Right lobe of liver (tissue), 6 donors: ENCODE measurements around the gene MYO1A. TPM values are rescaled to one million over a fixed set of nuclear protein-coding genes. Genes with fewer than 3 reads are reported as not detected.
"Not testable (repeated sequence)": the region's sequence is repeated elsewhere in the genome, so short reads cannot be mapped to it uniquely, and the experiment has no call there.

Experiments used
- ATAC-seq, 4 donors: fragments of 200-7000 bp; cut with Tn5 transposase; one replicate each; pipeline ENCODE4 v1.9.1; 2020; ENCODE audit warnings: mild to moderate bottlenecking in 4 of 4, moderate library complexity in 4 of 4
- DNase-seq, 3 donors: peaks; one replicate each; pipeline ENCODE4 v3.0.0-alpha.2; 2020
- H3K27ac ChIP-seq, 3 donors: fragments of 200-600 bp; one replicate each; pipeline ENCODE4 v1.8.0; 2022
- H3K27me3 ChIP-seq, 2 donors: fragments of 200-600 bp; one replicate each; pipeline ENCODE4 v1.8.0; 2022
- H3K36me3 ChIP-seq, 4 donors: fragments of 200-600 bp; sonication (generic) in 1 of 4; one replicate each; pipeline versions ENCODE4 v1.5.1 to v1.8.0; 2017 to 2022; ENCODE audit warnings: control low read depth in 1 of 4
- H3K4me1 ChIP-seq, 4 donors: fragments of 200-600 bp; sonication (generic) in 1 of 4; one replicate each; pipeline versions ENCODE4 v1.5.1 to v1.8.0; 2017 to 2022; ENCODE audit warnings: control low read depth in 1 of 4
- H3K4me3 ChIP-seq, 3 donors: fragments of 200-600 bp; one replicate each; pipeline ENCODE4 v1.8.0; 2022
- H3K9me3 ChIP-seq, 4 donors: fragments of 200-600 bp; sonication (generic) in 1 of 4; one replicate each; pipeline versions ENCODE4 v1.5.1 to v1.8.0; 2017 to 2022; ENCODE audit warnings: control low read depth in 1 of 4
- POLR2A ChIP-seq: fragments of 450-650 bp; IDR thresholded peaks from one replicate; pipeline ENCODE4 v1.6.1; 2017; ENCODE audit warnings: antibody characterized with exemption, mild to moderate bottlenecking
- WGBS: methylation state at CpG from one replicate; pipeline ENCODE4 v1.1.6; 2018; ENCODE audit warnings: low coverage, low lambda C conversion rate; ENCODE audit not compliant: insufficient coverage; ENCODE audit errors: missing lambda C conversion rate; 5-methylcytosine and 5-hydroxymethylcytosine counted together
- intact Hi-C, 2 donors: fragments of 100-400 bp; cut with DNase I; formaldehyde crosslinking; loops; one replicate each; pipeline versions ENCODE4 v1.11.2 to v1.14.1; 2022
- total RNA-seq, 6 experiments: library from RNA; depleted of rRNA in 2 of 6; stranded (reverse); fragments of >200 nt in 2 of 6; fragmentation: NEBNext Ultra II Directional in 3 of 6; extraction: Animal tissue kit (Norgen Biotek cat#: 25700) in 3 of 6; gene quantifications; one replicate each; pipeline versions ENCODE4 v1.1.0 to v1.2.4, GENCODE V29; 2016 to 2023
- TF ChIP-seq, protein P1 (sequence below), 4 donors: fragments of 200-600 bp in 3 of 4; fragments of 450-650 bp in 1 of 4; IDR thresholded peaks; one replicate each; pipeline versions ENCODE4 v1.5.1 to v1.8.0; 2016 to 2022; ENCODE audit warnings: antibody characterized with exemption in 4 of 4, mild to moderate bottlenecking in 2 of 4
- donor health status: DM: no; HTN: yes; CAD: no.
- donor health status: DM: no; HTN: no; CAD: no.
- donor health status: DM: no; HTN: no; CAD: no.
- donor health status: DM: no; HTN: yes; CAD: no.
- donor health status: DM: no; HTN: yes; CAD: no.

The MYO1A gene
- total RNA-seq, 6 experiments from 2014 or later: 0.27 to 1.9 (median 0.68) TPM; not detected in 1

DNA sequence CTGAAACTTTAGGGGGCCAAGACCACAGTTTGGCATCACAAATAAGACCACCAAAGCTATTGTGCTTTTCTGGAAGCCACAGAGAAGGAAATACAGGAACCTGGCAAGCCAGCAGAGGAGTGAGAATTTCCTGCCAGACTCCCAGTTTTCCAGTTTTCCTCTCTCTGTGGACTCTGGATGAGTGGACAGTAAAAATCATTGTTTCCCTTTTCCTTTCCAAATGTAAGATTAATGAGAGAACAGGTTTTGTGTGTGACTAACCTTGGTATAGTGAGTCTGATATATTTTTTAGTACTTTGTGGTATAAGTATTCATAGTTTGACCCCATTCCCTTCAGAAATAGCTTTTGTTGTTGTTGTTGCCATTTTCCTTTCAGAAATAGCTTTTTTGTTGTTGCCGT lies 31.0 kb downstream of the MYO1A start:
- no peaks in the 10 kb centered on the region for H3K4me1 ChIP-seq
- no peaks in the 10 kb centered on the region for H3K36me3 ChIP-seq
- no peaks in the 10 kb centered on the region for H3K27me3 ChIP-seq
- TF ChIP-seq, protein P1, sequence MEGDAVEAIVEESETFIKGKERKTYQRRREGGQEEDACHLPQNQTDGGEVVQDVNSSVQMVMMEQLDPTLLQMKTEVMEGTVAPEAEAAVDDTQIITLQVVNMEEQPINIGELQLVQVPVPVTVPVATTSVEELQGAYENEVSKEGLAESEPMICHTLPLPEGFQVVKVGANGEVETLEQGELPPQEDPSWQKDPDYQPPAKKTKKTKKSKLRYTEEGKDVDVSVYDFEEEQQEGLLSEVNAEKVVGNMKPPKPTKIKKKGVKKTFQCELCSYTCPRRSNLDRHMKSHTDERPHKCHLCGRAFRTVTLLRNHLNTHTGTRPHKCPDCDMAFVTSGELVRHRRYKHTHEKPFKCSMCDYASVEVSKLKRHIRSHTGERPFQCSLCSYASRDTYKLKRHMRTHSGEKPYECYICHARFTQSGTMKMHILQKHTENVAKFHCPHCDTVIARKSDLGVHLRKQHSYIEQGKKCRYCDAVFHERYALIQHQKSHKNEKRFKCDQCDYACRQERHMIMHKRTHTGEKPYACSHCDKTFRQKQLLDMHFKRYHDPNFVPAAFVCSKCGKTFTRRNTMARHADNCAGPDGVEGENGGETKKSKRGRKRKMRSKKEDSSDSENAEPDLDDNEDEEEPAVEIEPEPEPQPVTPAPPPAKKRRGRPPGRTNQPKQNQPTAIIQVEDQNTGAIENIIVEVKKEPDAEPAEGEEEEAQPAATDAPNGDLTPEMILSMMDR (IDR thresholded peaks at IDR 0.05): no peak
- no peak for TF ChIP-seq POLR2A
- ATAC-seq (no peak), DNase-seq (no peak)
- intact Hi-C loops: loop anchor here in 1 of 2 donors (5.0 kb wide), 1 partner anchor 38 kb away; no protein-coding TSS in a partner anchor
- WGBS: 64% methylated on average over 1 of the region's 1 CpG
- no peak overlapping the region for H3K4me3 ChIP-seq
- no peaks in the 10 kb centered on the region for H3K9me3 ChIP-seq
- H3K27ac ChIP-seq: no peak overlapping the region

DNA sequence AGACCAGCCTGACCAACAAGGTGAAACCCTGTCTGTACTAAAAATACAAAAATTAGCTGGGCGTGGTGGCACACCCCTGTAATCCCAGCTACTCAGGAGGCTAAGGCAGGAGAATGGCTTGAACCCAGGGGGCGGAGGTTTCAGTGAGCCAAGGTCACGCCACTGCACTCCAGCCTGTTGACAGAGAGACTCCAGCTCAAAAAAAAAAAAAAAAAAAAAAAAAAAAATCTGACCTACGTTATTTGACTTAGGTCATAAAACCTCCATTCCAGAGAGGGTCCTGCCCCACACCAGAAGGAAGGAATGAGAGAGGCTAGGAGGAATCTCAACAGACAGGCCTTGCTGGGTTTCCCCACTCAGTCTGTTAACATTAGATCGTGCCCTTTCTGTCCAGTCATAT lies 31.6 kb downstream of the MYO1A start:
- not testable (repeated sequence) for H3K27me3 ChIP-seq, H3K9me3 ChIP-seq, H3K36me3 ChIP-seq, H3K27ac ChIP-seq, DNase-seq, H3K4me1 ChIP-seq, ATAC-seq, H3K4me3 ChIP-seq
- 67% methylated on average over 5 of the region's 5 CpGs for WGBS
- intact Hi-C loops: loop anchor here in 1 of 2 donors (5.0 kb wide), 1 partner anchor 39 kb away; no protein-coding TSS in a partner anchor

DNA sequence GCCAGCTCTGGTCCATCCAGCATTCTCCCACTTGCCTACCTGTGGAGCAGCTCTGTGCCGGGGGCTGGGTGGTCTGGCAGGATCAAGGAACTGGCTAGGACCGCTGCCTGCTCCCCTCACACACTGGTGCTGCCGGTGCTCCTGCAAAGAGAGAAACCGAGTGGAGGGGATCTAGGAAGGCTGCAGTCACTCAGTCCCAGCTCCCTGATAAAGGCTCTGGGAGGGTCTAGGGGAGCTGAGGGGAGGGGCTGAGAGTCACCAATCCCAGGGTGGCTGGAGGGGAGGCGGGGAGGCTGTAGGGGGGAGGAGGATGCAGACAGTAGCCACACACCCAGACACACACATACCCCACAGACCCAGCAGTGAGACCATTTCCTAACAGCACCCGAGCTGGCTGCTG lies 33.6 kb downstream of the MYO1A start, which contains the start of gene TAC3:
TAC3 (minus strand) TSS at position 182 of the 400 bp plus-strand sequence. CDS start 732 bp downstream, outside the sequence.
- Histone ChIP-seq H3K9me3 (no peaks in the 10 kb centered on the region), H3K27me3 (no peaks in the 10 kb centered on the region), H3K27ac (no peak within 1 kb of the TSS), H3K4me3 (no peak within 1 kb of the TSS), H3K36me3 (no peaks in the 10 kb centered on the region), H3K4me1 (no peaks in the 10 kb centered on the region)
- intact Hi-C loops: loop anchor here in 1 of 2 donors (5.0 kb wide), 1 partner anchor 41 kb away; no protein-coding TSS in a partner anchor
- TF ChIP-seq, protein P1 (IDR thresholded peaks at IDR 0.05): no peak
- TF ChIP-seq POLR2A: no peak
- WGBS: 96% methylated on average over 5 of the region's 6 CpGs
- ATAC-seq (no peak), DNase-seq (no peak)

DNA sequence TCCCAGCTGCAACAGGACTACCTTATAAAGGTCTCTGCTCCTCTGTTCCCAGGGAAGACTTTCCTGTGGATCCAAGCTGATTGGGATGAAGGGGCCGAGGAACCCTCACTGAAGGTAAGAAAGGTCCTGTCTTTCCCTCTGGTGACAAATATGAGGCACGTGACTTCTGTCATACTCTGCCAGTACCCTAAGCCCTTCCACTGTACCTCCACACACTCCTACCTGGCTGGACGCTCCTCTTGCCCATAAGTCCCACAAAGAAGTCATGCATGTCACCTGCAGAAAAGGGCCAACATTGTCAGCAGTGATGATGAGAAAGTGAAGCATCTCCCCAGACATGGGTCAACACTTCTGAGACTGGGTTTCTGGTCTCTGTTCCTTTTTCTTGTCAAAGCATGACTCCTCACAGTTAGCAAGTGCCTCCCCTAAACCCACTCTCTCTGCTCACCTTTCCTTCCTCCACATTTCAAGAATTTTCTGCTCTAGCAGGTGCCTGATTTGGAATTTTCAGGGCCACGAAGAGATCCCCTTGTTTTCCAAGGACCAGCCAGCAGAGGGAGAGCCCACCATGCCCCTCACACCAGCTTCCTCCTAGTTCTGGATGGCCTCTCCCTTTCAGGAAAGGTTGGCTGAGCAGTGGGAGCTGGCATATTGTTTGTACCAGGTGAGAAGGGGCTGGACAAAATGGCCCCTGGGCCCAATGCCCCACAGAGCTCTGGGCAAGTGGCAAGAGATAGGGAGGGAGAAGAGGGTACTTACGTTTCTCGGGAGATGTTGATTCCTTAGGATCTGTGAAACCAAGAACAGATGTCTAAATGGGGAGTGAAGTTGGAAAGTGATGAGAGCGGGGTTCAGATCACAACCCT lies 37.1 kb downstream of the MYO1A start:
- no peak for ATAC-seq

More for the DNA sequence above, 37.1 kb downstream of the MYO1A start:
- Histone ChIP-seq H3K9me3 (no peaks in the 10 kb centered on the region), H3K27me3 (no peaks in the 10 kb centered on the region), H3K27ac (no peak overlapping the region), H3K4me1 (peaks cover 0 to 9% (median 0%) of the 10 kb centered on the region in 4 donors), H3K4me3 (no peak overlapping the region), H3K36me3 (no peaks in the 10 kb centered on the region)
- intact Hi-C loops: loop anchor here (5.0 kb wide), 2 partner anchors 54 to 104 kb away; no protein-coding TSS in a partner anchor
- WGBS: 64% methylated on average over 5 of the region's 7 CpGs
- no peak for TF ChIP-seq POLR2A
- TF ChIP-seq, protein P1 (IDR thresholded peaks at IDR 0.05): no peak
- no peak for DNase-seq
